ENCODE measurements around the gene SPACA7.

Gene SPACA7

DNA sequence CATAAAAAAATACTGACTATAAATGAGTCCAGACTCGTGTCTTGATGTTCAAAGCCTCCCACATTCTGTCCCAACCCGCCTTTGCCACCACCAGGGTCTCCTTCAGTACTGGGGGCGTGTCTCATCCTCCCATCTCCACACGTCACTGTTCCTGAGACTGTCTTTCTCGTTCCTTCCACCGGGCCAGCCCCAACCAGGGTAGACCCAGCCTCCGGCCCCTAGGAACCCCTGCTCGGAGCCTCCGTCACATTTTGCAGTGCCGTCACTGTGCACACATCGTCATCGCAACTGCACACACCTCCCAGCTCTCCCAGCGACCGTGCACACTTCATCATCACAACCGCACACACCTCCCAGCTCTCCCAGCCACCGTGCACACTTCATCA is 73.4 kb downstream of the SPACA7 start:
- no peak for DNase-seq

DNA sequence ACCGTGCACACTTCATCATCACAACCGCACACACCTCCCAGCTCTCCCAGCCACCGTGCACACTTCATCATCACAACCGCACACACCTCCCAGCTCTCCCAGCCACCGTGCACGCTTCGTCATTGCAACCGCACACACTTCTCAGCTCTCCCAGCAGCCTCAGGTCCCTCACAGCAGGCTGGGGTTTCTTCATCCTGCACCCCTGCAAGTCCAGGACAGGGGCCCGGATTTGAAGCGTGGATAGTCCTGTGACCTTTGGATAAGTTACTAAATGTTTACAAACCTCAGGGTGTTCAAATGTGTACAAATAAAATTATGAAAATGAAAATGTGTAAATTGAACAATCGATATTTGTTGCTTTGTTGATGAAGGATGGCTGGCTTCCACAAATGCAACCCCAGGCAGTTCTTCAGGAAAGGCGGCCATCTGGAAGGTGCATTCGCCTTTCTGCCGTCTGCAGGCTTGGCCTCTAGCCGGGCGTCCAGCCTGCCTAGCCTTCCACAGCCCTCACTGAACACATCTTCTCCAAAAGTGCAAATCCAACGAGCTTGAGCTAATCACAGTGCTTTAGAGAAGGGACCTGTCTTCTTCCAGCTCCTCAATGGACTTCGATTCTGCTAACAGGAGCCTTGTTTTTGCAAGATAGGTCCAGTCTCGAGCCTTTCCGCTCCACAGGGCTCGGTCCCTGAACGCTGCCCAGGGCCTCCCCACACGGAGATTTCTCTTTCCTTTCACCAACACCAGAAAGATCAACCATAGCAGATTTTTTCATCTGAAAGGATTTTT is 74.2 kb downstream of the SPACA7 start:
- no peak for DNase-seq

DNA sequence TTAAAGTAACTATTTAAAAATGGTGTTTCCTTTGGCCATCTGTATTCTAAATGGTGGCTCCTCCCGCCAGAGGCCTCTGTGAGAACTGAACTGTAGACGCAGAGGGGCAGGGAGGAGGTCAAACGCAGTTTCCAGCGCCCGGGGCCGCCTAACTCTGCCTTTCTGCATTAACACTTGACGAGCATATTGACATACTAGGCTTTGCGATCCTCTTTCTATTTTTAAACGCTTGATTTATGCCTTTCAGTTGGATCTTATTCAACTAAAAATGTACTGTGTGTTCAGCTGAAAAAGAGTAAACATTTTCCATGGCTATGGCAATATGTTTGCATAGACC is 74.7 kb downstream of the SPACA7 start:
- peak; percentile 90 for DNase-seq

DNA sequence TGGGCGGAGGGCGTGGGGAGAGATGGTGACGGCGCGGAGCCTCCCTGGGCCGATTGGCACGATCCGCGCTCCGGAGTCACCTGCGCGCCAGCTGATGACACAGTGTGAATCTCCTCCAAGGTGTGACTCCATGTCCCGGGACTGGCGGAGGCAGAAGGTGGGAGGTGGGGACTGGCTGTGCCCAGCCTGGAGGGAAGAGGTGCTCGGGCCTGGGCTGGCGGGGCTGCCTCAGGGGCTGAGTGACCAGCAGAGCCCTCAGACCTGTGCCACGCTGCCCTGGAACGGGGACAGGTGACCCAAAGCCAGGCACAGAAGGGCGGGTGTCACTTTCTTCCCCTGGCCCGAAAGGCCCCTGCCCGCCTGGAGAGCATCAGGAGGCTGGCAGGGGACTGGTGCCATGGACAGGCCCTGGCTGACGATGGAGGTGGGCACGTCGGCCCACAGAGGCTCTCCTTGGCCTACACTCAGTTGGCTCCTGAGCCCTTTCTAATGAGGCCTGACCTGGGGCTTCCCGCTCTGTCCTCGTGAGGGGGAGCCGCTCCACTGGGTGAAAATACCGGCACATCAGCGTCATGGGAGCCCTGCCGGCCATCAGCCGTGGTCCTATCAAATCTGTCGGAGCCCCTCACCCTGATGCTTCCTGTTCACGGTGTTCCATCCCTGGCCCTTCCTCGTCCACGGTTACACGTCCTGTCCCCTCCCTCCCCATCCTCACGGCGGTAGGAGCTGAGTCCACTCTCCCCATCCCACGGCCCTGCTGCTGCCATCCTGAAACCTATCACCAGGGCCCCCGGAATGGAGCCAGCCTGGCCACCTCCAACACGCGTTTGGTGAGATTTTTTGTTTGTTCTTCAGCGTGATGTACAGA is 75.6 kb downstream of the SPACA7 start:
- no peak for DNase-seq

DNA sequence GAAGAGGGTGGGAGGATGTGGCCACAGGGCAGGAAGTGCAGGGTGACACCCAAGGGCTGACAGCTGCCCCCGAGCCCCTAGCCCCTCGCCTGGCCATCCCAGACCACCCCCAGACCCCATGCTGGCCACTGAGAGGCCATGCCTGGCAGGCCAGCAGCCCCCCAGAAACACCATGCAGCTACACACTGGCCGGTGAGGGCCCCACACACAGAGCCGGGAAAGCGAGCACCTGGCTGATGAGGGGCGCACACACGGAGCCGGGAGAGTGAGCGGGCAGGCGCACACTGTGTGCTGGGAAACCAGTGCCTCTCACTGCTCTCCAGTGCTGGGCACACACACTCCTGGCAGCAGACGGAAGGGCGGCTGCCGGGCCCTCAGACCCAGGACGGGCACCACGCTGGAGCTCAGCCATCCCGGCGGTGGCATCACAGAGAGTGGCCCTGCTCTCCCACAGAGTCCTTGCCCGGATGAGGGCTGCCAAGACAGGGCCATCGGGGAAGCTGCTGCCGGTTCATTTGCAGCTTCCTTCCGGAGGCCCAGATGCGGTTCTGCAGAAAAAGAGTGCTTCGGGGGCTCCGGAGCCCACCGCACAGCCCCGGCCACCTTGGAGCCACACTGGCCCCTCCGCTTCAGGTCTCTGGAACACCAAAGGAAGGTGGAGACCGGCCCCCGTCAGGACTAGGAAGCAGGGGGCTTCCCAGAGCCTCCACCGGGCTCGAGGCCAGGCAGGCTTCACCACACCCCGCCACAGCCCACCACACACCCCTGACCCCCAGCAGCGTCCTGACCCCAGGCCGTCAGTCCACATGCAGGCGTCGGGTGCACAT is 76.4 kb downstream of the SPACA7 start:
- DNase-seq = no peak

DNA sequence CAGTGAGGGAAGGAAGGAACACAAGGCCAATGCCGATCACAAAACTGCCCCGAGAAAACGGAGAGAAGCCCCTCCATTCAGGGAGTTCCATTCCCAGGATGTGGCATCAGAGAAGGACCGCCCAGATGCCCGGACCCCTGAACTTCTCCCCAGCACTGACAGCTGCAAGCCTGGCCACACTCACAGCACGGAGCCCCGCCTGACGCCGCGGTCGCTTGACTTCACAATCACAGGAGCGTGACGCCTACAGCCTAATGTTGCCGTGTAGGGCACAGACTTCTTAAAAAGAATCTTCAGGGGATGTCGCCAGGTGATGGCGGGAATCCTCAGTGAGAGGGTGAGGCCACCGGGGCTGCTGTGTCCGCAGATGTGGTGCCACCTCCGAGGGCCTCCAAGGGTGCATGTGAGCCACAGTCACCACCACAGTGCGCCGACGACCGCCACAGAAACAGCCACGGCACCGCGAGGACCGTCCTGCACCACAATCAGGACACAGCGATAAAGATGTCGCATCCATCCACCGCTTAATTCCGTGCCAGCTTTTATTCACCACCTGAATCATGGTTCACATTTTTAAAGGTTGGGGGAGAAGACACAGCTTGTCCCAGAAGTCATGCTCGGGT is 77.2 kb downstream of the SPACA7 start:
- DNase-seq = no peak

DNA sequence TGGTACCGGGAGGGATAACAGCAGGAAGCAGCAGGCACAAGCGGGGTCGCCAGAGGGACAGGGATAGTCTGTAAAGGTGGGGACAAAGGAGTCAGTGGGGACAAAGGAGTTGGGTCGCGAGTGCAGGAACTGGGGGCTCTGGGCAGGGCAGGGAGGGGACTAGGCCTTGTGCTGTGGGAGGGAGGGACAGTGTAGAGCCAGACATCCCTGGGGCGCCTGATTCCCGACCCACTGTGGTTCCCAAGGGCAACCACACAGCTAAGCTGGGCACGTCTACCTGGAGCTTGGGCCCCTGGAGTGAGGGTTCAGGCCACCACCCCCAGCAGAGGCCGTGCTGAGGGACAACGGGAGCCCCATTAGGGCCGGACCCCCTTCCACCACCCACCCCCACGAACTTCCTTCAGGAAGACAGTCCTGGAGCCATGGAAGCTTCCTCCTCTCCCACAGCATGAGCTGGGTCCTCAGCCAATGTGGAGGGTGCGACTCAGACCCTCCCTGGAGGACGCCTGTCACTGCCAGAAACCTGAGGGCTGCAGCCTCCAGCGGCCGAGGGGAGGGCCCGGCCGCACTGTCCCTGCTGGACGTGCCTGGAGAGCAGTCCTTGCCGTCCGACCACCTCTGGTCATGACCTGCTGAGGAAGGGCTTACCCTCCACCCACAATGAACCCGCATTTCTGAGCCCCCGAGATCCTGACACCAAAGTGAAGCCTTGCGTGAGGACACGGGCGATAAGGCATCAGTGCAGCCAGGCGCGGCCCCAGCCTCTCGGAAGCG is 77.9 kb downstream of the SPACA7 start:
- DNase-seq = no peak

DNA sequence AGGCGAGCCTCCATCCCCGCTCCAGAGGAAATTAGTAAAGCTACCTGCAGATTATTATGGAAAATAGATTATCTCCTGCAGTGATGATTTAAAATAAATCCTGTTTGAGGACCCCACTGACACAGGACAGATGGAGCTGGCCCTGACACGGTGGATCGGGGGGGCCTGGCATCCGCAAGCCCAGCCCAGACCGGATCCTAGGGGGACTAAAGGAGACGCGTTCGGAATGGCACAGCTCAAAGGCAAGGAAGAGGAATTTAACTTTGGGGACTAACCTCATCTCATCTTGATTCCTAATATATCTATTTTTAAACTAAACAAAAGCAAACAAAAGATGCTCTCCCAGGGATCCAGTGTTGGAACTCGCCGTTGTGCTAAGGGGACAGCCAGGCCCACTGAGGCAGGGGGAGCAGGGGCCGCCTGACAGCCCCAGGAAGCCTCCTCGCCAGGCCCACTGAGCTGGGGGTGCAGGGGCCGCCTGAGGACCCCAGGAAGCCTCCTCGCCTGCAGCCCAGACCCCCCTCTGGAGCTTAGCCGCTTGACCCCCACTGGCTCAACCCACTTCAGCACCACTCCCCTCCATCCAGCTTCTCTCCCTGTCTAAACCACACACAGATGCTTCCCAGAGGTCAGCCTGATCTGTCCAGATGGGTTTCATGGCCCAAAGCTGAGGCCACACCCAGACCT is 78.6 kb downstream of the SPACA7 start:
- no peak for DNase-seq

DNA sequence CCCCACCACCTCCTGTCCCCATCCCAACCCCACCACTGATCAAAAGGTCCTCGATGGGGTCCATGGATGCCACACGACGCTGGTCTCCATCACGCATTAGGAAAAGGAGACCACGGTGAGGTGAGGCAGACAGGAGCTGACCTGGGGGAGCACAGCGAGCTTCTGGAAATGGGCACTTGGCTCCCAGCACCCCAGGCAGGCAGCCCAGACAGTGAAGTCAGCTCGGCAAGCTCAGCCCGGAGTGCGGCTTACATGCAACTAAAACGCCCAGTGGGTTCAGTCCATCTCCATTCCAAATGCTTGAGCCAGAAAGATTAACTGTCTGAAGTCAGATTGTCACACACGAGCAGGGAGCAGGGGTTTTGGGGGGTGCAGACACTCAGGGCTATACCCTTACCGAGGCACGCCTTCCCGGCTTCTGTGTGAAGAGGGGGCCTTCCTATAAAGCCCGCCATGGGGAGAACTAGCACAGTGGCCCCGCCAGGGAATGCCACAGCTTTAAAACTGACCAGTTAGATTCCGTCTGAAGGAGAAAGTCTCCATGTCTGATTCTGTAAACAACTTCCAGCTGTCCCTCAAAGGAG is 79.4 kb downstream of the SPACA7 start:
- DNase-seq = no peak

DNA sequence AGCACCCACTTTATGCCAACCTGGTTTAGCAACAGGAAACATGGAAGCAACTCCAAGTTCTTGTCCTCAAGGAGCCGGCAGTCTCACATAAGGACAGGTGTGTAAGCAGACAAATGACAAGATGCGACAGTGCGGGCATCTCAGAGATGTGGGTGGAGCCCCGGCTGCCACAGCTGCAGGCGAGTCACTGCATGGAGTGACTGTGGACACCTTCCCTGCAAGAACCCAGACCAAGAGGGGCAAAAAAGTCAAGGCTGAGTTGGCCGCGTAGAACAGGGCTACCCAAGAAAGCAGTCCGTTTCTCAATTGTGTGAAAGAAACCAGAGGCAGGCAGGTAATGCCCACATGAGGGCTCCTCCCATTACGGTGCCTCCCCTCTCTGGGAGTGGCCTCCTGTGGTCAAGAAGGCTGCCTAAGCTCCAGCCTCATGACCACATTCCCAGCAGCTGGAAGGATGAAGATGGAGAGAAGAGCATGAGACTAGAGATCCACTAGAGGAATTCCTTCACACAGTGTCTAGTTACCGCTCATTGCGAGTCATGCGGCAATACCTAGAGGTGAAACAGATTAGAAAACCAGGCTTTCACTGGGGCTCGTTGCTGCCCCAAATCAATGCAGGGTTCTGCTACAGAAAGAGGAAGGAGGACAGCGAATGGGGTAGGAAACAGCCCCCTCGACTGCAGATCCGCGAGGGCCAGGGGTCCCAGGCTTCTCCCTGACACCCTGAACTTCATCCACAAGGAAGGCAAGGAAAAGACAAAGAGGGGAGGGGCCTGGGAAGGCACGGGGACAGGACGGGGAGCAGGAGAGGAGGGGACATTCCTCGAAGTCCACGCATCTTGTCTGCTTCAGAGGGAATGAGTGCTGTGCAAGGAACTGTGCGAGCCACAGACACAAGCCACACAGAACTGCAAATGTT is 80.2 kb downstream of the SPACA7 start:
- no peak for DNase-seq

DNA sequence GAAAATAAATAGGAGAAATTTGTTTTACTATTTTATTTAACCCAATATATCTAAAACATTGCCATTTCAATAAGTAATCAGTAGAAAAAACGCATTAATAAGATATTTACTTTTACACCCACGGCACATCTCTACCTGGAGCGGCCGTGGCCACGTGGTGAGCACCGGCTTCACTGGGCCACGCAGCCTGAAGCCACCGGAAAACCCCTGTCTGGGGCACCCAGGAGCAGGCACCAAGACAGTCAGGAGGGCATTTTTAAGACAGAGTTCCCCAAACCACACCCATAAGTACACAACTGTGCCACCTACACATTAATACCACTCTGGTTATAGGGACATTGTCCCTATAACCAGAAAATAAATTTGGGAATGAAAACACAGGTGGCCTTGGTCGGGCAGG is 80.9 kb downstream of the SPACA7 start:
- DNase-seq = no peak

DNA sequence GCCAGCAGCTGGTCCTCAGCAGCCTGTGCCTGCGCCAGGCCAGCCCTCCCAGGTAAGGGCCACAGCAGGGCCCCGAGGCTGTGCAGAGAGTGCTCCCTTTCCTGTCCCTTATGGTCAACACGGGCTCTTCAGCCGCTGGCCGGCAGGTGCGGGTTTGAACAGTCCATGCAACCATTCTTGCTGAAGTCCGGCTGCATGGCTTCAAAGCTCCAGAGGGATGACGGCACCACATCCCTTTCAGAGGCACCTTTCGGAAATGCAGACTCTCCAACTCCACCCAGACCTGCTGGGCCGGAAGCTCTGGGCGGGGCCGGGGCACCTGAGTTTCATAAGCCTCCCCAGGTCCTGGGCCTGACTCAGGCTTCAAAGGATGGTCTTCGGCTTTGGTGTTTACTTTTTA is 81.3 kb downstream of the SPACA7 start:
- peak; percentile 23 for DNase-seq

DNA sequence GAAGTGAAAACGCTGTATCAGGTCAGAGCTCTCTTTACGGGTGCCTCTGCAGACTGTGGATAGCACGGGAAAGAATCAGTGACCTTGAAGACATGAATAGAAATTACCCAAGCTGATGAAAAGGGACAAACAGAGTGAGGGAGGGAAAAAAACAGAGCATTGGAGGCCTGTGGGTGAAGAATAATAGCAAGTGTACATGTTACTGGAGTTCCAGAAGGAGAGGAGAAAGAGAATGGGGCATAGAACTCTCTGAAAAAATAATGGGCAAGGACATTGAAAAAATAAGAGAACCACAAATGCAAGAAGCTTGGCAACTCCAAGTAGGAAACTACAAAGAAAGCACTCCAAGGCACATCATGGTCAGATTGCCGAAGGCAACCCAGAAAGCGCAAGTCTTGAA is 86.3 kb downstream of the SPACA7 start:
- no peak for DNase-seq

DNA sequence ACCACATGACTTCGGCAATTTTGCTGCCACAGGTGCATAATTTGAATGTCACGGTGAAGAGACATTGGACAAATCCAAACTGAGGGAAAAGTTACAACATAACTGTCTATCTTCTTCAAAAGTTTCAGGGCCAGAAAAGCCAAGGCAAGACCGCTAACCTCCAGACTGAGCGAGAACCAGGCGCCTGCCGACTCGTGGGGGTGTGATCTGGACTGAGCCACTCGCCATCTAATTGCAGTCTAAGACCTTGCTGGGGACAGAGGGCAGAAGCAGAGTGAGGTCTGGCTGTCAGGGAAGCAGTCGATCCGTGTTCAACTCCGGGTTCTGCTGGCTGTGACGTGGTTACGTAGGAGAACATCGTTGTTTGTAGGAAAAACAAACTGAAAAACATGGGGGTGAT is 88.6 kb downstream of the SPACA7 start:
- no peak for DNase-seq

DNA sequence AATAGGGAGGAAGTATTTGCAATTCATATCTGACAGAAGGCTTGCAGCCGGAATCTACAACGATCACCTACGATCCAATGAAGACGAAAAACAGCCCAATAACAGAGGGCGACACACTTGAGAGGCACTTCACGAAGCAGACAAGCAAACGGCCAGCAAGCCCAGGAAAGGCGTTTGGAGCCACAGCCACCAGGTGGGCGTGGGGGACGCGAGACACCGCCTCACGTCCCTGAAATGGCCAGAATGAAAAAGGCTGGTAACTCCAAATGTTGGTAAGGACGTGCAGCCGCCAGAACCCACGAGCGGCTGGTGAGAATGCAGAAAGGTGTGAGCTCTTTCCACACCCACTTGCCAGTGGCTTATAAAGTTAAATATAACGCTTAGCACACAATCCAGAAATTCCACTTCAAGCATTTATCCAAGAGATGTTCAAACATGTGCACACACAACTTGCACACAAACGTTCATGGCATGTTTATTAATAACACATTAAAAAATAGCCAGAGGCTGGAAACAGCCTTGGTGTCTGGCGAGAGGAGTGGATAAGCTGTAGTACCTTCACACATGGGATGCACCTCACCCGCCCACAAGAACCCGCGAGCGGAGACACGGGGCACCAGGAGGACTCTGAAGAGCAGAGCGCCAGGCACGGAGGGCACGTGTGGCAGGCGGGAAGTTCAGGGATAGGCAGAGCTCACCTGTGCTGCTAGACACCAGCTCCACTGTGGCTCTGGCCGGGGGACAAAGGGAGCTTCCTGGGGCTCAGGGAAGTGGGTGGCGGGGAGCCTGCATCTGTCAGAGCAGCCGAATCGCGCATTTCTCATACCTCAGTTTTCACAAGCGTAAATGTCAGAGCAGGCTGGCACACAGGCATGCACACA is 89.3 kb downstream of the SPACA7 start:
- no peak for DNase-seq

DNA sequence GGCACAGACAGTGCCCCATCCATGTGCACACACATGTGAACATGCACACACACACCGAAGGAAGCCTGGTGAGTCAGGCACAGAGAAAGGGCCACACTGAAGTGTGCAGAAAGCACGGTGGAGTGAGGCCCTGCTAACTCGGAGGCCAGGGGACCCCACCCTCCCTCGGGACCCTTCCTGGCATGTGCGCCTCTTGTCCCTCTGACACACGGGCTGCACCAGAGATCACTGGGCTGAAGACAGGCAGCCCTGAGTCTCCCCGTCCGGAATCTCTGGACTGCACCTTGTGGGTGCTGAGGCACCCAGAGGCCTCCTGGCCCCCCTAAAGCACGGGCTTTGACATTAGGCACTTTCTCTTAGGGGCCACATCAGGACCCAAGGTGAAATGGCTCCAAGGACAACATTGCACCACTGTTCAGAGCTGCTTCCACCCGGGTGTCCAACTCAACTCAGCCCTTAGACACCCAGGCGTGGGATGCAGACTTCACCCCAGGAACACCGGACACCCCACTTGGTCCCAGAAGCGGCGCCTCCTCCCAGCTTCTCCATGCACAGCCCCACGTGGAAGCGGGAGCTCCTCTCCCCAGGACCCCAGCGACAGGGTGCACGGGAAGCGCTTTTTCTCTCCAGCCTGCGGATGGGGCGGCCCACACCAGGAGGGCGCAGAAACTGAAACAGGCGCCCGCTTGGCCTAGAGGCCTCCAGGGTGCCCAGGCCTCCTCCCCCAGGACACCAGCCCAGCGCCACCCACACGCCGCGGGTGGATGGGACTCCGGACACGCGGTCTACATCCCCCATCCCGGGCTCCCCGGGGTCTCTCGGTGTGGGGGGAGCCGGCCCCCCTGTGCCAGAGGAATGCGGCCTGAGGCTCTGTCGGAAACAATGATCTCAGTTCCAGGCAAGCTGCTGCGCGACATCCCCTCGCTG is 90.2 kb downstream of the SPACA7 start:
- no peak for DNase-seq

DNA sequence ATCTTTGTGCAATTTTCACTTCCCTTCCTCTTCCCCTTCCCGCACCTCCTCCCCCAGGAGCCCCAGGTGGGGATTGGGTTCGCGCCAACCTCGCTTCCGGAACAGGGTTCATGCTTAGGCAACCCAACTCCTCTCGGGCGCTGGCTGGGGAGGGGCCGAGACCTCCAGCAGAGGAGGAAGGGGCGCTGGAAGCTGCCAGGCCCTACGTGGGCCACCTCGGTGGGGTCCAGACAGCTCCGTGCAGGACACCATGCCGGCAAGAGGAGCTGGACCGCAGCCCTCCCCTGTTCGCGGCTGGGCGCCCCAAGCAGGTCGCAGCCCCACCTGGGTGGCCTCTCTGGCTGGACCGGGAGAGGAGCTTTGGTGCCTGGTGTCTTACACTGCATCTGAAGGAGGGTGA is 91.1 kb downstream of the SPACA7 start:
- DNase-seq = no peak

DNA sequence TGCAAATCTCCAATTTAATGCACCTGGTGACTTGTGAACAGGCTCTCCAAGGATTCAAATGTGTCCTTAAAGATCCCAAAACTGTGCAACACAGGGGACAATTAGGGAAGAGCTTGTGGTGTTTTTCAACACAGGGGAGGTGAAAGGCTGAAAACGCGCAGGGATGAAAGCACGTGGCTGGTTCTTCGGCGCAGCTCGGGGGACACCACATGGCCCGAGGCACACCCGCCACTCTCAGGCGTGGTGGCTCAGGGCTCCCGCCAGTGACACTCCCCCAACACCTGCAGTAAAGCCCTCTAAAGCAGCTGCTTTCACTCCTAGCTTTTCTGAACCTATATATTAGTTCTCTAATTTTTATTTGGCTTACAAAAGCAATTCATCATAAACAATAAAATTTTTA is 91.9 kb downstream of the SPACA7 start:
- DNase-seq = no peak
